ENCODE data around the gene TBCD.

Gene TBCD

DNA sequence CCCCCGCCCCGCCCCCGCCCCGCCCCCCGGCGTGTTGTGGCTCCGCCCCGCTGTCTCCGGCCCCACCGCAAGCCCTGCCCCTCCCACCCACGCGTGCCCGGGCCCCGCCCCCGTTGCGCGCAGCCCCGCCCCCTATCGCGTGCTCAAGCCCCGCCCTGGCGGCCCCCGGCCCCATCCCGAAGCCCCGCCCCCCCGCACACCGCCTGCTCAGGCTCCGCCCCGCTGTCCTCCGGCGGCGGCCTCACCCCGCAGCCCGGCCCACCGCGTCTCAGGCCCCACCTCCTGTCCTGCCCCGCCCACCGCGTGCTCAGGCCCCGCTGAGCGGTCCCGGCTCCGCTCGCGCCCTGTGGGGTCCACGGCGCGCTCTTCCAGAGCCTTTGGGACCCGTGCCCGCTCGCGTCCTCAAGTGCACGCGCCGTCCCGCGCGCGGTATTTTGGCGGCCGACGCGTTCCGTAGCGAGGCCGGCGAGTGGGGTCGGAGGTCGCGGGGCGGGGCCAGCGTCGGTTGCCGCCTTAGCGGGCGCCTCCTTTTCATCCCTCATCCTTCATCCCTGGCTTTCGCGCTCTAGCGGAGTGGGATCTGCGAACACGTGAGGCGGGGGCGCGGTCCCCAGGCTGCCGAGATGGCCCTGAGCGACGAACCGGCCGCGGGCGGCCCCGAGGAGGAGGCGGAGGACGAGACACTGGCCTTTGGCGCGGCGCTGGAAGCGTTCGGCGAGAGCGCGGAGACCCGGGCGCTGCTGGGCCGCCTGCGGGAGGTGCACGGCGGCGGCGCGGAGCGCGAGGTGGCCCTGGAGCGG, at the start of gene TBCD:
TBCD (plus strand) TSS at position 495 of the 800 bp plus-strand sequence; CDS start at position 624, 129 bp downstream.
- DNase-seq (ENCODE audit: low read depth), result peak; percentile 84

DNA sequence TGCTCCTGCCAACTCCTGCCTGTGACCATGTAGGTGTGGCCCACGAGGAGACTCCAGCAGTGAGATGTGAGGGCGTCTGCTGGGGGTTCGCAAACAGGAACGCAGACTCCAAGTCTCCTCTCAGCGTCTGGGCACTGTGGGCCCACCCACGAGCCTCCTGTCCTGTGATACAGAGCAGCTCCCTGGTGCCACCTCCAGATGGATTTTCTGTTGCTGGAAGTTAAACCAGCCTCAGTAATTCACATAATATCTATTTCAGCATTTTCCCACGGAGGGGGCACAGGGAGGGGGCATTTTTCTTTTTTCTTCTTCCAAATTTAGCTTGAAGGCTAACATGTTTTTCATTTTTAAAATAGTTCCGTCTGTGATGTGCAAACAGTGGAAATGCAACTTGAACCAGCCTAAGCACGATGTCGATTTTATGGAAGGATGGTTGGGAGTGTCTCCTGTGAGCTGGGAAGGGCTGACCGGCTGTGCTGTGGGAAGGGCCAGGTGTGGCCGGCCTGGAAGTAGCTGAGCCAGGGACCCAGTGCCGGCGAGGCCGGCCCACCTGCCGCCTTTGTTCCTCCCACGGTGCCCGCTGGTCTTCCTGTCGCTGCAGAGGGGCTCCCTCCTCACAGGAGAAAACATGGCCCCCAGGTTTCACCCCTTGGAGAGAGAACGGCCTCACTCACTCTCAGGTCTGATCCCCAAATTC, 49.5 kb upstream of the TBCD start:
- DNase-seq (ENCODE audit: low read depth), result no peak

DNA sequence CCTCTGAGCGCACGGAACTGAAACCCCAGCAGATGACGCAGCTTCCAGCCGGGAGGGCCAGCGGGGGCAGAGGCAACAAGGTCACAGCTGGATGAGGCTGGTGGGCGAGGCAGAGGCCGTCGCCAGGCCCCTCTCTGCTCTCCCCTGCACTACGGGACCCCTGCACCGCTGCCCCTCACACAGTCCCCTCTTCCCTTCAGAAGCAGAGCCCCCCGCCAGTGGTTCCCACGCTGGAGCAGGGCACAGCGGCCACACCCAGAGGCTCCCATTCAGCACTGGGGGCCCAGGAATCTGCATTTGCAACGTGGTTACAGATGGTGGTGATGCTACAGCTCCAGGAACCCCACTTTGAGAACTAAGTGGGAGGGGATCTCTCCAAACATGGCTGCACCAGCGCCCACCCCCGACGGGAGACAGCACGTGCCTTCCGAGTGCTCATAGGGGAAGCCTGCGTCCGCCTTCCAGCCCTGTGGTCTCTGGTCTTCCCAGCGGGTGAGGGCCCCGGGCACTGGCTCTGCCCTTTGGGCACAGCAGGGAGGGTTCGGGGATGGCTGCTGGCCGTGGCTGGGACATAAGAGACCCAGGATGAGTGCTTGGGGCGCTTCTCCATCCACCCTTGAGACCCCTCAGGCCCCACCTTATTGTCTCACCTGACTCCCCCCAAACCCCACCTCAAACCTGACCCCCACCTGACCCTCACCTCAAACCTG, 48.7 kb upstream of the TBCD start:
- no peak for DNase-seq (ENCODE audit: low read depth)

DNA sequence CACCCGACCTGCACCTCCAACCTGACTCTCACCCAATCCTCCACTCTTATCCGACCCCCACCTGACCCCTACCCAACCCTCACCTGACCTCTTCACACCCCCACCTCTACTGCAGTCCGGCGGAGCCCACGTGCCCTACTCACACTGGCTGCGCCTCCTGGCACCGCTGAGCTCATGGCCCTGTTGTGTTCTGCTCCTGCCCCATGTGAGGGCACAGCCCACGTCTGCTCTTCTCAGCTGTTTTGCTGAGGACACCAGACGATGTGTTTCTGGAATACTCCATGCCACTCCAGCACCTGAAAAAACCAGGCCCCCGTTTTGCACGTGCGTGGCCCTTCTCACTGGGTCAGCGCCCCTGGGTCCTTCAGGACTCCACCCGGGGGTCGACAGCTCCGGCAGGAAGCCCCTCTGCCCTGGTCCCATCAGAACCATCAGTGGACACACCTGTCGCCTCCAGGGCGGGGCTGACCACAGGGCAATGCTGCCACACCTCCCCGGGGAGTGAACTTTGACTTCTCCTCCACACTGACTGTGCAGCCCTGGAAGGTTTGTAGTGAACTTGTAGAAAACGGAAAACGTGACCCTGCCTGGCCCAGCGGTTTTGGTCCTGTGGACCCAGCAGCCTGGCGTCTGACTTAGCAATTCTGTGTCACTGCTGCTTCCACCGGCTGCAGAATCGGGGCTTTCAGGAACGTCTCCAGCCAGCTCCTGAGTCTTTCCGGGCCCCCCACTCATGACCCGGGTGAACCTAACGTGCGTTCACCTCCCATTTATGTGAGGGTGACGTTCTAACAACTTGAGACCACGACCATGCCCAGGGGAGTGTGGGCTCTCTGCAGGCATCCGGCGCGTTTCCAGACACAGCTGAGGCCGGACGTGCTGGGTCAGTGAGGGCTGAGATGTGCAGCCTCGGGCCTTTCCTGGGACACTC, 47.7 kb upstream of the TBCD start:
- DNase-seq (ENCODE audit: low read depth), result no peak

DNA sequence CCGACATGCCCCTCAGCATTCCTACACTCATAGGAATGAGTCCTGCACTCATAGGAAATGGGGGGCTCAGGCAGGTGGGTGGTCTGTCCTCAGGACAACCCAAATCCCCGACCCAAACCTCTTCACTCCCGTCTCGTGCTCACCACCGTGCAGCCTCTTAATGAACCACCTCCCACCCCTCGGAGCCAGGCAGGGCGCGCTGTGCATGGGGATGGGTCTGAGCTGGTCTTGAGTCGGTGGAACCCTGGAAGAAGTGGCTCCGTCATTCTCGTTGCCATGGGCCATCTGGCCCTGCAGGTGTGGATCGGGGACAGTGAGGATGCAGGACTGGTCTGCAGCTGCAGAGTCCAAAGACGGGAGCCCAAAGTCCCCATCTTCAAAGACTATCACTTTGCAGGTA, 47.0 kb upstream of the TBCD start:
- DNase-seq (ENCODE audit: low read depth), result no peak

DNA sequence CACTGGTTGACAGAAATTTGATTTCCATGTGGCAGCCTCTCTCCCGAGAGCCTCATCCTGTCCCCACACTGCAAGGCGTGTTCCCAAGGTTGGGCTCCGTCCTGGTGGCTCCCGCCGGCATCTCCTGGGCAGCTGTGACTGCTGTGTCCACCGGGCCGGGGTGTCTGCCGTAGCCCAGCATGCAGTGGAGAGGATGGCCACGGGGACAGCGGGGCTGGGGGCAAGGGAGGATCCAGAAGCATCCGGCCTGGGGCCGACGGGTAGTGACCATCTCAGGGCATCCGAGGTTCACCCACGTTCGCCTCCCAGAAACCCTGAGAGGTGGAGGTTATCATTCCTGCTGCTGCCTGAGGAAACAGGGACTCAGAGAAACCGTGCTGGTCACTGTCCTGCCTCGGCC, 46.1 kb upstream of the TBCD start:
- DNase-seq (ENCODE audit: low read depth), result no peak

DNA sequence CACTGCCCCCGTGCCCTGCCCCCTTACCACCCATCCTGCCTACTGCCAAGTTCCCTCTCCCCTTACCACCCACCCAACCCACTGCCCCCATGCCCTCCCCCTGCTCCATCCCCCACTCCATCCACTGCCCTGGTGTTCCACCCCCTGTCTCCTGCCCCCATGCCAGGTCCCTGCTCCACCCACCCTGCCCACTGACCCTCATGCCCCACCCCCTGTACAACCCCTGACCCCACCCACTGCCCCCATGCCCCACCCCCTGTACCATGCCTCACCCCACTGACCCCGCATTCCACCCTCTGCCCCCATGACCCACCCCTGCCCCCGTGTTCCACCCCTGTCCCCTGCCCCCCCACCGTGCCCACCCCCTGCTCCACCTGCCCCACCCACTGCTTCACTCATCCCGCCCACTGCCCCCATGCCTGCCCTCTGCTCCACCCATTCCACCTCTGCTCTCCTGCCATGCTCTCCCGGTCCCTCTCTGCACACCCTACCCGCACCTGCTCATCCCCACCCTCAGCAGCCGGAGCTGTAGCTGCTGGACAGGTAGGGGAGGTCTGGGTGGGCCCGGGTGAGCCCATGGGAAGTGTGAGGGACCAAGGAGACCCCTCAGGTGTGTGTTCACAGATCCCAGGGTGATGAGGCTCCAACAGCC, 42.7 kb upstream of the TBCD start:
- DNase-seq (ENCODE audit: low read depth), result no peak

DNA sequence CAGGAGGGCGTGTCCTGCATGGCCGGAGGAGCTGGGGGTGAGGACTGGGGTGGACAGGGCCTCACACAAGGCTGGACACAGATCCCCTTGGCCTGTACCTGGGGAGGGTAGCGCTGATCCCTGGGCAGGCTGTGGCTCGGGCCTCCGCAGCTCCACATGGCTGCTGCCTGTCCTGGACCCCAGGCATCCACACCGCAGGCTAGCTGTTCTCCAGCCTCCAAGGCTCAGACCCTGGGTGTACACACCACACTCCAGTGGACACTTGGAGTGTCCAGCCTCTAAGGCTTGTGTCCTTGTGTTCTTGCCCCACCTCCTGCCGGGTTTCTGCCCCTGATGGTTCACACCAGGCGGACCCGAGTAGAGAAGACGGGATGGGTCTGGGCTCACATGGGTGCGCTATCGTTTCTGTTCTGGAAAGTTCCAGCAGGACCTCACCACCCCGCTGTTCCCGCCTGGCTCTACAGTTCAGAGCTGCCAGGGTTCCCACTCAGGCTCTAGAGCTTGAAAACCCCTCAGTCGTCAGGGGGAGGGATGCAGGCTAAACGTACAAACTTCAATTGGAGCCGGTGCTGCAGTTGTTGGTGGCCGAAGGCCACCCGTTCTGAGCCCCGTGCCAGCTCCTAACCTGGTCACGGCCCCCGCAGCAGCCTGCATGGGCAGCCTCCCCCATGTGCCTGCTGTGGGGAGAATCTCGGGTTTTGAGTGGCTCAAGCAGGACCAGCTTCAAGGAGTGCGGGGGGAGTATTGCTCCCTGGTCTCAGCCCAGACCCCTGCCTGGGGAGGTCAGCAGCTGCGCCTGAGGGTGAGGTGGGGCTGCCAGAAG, 42.0 kb upstream of the TBCD start:
- no peak for DNase-seq (ENCODE audit: low read depth)

DNA sequence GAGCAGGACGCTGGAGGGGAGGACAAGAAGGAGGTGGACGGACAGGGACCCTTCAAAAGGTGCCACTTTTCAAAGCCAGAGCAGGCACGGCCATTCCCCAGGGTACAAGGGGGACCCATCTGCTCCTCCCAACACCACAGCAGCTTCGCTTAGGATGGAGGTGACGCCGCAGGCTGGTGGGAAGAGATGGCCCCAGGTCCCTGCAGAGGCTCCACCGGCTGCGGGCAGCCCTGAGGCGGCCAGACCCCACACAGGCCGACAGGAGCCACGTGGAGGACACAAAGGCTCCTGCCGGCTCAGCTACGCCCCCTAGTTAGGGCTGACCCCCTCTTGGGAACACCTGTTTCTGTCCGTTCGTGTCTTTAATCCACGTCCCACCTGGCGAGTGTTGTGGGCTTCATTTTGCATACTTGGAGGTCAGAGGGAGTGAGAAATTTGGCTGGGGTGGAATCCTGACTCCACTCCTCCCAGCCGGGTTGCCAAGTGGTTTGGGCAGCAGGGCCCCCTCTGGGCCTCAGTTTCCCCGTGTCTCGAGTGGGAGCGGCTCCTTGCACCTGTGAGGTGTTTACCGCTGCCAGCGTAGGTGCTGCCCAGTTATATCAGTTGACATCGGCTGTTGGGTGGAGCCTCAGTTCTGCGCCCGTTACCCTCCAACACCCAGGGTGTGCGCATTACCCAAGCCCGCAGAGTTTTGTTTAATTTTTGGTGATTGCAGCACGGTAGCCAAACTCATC, 41.2 kb upstream of the TBCD start:
- DNase-seq (ENCODE audit: low read depth), result no peak

DNA sequence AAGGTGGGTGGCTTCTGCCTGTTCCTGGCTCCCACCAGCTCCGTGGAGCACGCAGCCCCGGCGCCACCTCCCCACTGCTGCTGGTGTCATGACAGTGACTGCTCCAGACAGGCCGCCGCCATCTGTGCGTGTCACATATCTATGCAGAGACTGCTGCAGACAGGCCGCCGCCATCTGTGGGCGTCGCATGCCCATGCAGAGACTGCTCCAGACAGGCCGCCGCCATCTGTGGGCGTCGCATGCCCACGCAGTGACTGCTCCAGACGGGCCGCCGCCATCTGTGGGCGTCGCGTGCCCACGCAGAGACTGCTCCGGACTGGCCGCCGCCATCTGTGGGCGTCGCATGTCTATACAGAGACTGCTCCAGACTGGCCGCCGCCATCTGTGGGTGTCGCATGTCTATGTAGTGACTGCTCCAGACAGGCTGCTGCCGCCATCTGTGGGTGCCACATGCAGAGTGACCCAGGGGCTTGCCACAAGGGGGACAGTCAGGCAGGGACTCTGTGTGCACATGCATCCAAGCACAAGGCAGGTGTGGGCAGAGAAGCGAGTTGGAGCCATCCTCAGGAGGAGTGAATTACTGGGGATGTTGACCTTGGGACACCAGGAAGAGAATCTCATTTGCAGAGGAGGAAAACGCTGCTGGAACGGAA, 38.7 kb upstream of the TBCD start:
- no peak for DNase-seq (ENCODE audit: low read depth)

DNA sequence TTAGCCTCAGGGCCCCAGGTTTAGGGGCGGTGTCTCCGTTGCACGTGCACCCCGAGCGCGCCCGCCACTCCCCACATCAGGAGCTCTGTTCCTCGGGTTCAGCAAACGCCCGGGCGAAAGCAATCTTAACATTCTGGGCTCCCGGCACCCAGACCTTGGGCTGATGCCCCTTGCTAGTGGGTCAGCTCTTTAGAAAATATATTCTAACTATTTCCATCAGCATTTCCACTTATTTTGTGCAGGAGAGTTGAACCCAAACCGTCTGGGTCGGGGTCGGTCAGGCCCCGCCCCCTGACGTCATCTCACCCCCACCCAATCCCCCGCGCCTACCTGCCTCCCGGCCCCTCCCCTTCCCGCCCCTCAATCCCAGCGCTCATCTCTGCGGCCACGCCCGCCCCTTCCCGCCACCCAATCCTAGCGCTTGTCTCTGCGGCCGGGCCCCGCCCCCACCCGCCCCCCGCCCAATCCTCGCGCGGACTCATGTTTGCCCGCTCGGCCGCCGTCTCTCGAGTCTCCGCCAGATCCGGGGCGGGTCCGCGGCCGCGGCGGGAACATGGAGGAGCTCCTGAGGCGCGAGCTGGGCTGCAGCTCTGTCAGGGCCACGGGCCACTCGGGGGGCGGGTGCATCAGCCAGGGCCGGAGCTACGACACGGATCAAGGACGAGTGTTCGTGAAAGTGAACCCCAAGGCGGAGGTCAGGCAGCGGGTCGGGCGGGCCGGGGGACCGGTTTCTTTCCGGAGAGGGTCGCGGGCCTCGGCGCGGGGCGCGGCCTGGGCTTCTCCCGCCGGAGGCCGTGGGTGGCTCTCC, 35.5 kb upstream of the TBCD start, which contains the start of gene FN3KRP:
FN3KRP (plus strand) TSS at position 504 of the 808 bp plus-strand sequence; CDS start at position 554, 50 bp downstream.
- DNase-seq (ENCODE audit: low read depth), result peak; percentile 77

DNA sequence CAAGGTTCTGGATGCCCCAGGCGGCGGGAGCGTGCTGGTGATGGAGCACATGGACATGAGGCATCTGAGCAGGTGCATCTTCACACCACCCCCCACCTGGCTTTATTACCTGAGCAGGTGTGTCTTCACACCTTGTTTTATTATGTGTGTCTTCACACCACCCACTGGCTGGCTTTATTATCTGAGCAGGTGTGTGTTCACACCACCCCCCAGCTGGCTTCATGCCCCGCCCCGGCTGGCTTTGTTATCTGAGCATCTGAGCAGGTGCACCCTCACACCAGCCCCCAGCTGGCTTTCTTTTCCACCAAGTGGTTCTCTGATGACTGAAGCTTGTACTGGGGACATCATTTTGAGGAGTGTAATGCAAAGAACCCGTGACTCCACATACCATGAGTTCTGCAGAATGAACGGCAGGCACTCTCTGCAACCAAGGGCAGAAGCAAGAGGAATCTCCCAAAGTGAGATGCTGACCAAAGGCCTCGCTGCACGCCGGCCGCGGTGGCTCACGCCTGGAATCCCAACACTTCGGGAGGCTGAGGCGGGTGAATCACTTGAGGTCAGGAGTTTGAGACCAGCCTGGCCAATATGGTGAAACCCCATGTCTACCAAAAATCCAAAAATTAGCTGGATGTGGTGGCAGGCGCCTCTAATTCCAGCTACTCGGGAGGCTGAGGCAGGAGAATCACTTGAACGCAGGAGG, 32.7 kb upstream of the TBCD start:
- no peak for DNase-seq (ENCODE audit: low read depth)

DNA sequence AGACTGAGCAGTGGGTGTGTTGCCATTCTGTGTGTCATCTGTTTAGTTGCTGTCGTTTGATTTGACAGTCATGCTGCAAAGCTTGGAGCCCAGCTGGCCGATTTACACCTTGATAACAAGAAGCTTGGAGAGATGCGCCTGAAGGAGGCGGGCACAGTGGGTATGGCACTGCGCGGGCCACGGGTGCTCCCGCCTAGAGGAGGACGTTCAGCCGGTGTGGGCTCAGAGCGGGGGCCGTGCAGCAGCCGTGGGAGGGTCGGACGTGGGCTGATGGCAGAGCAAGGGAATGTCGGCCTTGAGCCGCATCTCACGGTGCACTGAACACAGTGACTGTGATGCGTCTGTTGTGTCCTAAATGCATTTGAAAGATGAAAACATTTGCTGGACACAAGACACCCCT, 31.7 kb upstream of the TBCD start:
- DNase-seq (ENCODE audit: low read depth), result no peak

DNA sequence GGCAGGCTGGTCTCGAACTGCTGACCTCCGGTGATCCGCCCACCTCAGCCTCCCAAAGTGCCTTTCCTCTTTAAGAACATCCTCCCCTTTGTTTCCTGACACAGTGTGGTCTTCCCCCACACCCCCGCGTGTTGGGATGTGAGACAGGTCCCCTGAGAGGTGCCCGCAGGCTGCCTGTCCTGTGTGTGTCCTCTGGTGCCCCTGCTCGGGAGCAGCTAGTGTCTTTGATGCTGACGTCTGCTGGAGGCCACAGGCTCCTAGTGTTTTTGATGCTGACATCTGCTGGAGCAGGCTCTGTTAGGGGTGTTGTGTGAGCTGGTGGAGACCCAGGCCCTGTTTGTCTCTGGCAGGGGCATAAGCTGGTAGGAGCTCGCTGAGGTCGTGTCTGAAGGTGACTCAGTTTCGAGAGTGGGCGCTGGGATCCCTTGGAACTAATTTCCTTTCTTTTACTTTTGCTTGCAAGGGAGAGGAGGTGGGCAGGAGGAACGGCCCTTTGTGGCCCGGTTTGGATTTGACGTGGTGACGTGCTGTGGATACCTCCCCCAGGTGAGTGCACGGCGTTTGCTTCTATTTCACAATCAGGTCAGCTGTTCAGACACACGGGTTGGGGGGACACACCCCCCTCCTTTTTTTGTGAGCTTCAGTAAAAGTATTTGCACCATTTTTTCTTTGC, 29.4 kb upstream of the TBCD start:
- DNase-seq (ENCODE audit: low read depth), result no peak

DNA sequence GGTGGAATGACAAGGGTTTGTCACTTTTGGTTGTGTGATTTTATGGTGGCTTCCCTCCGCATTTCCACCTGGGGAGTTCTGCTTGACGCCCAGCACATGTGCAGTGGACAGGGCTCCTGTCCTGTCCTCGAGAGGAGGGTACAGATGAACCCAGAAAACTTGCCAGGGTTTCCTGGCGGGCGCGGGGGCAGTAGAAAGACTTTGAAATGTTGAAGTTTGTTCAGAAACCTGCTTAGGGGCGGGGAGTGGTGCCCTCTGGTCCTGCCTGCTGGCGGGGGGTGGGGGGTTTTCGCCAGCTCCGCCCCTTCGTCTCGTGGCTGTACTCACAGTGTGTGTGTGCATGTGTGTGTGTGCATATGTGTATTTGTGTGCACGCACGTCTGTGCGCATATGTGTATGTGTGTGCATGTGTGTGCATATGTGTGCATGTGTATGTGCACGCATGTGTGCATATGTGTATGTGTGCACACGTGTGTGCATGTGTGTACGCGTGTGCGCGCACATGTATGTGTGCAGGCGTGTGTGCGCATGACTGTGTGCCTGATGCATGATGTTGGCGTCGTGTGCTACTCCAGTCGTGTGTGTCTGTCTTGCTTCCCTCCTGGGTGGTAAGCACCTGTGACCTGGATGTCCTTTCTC, 28.6 kb upstream of the TBCD start:
- no peak for DNase-seq (ENCODE audit: low read depth)

DNA sequence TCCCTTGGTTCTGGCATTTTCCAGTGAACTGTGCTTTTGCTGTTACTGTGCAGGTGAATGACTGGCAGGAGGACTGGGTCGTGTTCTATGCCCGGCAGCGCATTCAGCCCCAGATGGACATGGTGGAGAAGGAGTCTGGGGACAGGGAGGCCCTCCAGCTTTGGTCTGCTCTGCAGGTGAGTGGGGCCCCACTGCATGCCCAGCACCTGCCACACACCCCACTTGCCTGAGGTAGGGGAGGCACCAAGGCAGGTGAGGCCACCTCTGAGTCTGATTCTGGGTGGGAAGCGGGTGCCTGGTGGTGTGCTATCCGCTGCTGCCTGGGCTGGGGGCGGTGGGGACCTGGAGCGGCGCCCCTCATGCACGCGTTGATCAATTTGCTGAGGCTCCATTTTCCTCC, 25.4 kb upstream of the TBCD start:
- DNase-seq (ENCODE audit: low read depth), result no peak
